HG02852 (cell line): ENCODE measurements around the gene XDH.

Experiments used
- ATAC-seq: cut with Tn5 transposase; IDR thresholded peaks from one replicate; pipeline ENCODE4 v1.9.1; 2021; ENCODE audit warnings: mild to moderate bottlenecking, moderate library complexity; ENCODE audit not compliant: unreplicated experiment

The XDH gene

GRCh38 chr2:31366733-31367132, 47.8 kb downstream of the XDH start:
- ATAC-seq = no peak

GRCh38 chr2:31365834-31366505, 48.6 kb downstream of the XDH start:
- no peak for ATAC-seq

DNA sequence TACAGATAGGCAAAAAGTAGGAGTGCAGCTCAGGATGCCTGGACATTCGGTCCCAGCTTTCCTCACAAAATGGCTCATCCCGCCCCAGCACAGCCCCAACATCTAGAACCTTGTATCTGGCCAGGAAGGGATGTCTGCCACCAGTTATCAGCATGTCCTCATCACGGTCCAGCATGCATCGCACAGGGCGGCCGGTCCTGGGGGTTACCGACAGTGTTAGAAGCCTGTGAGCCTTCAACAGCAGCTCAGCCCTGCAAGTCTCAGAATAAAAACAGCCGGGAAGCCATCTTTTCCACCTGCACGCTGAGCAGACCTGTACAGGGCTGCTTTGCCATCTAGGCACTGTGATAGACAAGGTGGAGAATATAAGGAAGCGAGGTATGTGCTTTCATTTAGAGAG, 49.2 kb downstream of the XDH start:
- no peak for ATAC-seq

DNA sequence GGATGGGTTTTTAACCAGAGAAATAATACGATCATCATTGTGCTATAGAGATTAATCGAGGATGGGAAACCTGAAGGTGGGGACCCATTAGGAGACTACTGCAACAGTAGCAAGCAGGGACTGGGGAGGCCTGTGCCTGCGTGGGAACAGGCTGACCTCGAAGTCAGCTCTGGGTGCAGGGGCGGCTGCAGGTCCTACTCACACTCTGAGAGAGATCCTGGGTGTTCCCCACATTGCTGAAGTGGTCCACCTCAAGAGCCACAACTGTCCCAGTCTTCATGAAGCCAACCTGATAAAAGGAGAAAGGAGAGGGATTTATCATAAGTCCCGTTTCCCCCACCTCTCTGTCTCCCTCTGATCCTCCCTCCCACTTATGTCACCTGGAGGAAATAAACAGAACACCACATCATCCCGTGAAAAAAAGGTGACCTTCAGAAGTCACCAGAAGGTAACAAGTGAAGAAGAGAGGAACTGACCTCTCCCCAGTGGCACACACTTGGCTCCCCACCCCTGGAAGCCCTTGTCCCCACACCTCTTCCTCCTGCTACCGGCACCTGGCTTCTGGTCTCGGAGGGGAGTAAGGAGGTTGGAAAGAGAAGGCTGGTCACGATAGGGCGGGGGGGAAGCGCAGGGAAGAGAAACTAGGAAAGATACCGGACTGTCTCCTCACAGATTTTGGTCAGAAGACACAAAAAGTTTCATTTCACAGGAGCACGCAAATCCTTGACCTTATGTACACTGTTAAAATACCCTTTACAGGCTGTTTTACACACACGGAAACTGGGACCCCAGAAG, 50.4 kb downstream of the XDH start:
- no peak for ATAC-seq

DNA sequence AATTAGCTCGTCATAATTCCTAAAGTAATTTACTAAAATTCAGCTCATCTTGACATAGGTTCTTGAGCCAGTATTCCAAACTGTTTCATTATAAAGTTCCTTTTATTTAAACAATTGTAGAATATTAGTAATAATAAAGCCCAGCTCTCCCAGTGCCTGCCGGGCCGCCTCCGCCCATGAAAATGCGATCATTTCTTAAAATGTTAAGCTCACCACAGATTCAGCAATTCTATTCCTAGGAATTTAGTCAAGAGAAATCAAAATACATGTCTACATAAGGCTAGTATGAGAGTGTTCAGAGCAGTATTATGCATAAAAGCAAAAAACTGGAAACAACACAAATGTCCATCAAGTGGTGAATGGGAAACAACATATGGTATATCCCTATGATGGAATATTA, 52.0 kb downstream of the XDH start:
- no peak for ATAC-seq

- no peak for ATAC-seq
Measured at GRCh38 chr2:31359229-31359628, 55.3 kb downstream of the XDH start.

DNA sequence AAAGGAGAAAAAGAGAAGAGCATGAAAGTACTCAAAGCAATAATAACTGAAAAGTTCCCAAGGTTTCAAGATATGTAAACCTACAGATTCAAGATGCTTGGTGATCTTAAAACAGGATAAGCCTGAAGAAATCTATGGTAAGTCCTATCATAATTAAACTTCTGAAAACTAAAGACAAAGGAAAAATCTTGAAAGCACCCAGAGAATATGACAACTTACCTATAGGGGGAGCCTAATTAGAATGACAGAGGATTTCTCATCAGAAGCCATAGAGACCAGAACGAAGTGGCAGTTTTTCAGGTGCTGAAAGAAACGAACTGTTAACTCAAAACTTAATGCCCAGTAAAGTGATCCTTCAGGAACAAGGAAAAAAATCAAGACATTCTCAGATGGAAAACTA, 59.7 kb downstream of the XDH start:
- no peak for ATAC-seq

- ATAC-seq = no peak
Measured at GRCh38 chr2:31353179-31353578, 61.4 kb downstream of the XDH start.

DNA sequence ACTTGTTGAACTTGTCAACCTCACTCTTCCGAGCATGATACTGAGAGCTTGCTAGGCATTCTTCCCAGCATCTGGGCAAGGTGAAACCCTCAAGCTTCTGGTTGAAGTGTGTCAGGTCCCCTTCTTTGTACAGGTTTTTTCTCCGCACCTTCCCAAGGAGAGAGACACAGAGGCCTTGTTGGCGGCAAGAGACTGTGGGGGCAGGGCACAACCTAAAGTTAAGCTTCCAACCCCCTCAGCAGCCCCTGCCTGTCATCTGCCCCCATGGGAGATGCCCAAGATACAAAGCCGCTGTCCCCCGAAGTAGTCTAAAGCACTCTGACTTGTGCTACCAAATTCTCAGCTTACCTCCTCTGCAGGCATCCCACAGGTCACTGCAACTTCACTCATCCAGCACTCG, 64.9 kb downstream of the XDH start:
- no peak for ATAC-seq

- no peak for ATAC-seq
Measured at GRCh38 chr2:31349160-31349559, 65.4 kb downstream of the XDH start.

- ATAC-seq = no peak
Measured at GRCh38 chr2:31348618-31349017, 65.9 kb downstream of the XDH start.

DNA sequence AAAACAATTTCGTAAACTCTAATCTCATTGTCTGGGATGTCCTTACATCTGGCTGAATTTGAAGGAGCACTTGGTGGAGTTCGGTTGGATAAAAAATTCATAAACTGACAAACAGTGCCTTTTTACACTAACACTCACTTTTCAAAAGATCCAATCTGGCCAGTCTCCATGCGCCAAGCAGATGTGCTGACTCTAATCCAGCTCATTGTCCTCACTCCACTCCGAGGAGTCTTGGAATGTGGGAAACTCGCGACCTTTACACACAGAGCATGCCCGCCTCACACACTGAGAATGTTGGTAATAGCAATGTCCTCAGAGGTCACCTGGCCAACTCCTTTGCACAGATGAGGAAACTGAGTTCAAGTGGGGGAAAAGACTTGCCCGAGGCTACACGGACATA, 66.8 kb downstream of the XDH start:
- no peak for ATAC-seq

GRCh38 chr2:31347319-31347718, 67.2 kb downstream of the XDH start:
- no peak for ATAC-seq

DNA sequence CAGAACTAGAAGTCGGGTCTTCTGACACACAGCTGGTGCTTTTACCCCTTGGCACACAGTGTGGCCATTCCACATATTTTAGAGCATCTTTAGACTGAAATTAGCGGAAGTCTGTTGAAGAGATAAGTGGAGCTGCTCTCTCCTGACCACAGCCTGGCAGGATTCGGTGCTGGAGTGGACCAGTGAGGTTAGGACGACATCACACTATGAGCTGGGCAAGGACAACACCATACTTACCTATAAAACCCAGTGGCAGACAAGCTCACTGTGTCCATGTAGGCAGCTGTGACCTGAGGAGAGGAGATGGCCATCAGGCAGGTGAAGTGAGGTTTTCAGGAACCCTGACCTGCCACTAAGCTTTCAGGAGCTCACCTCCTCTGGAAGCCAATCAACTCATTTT, 70.1 kb downstream of the XDH start:
- ATAC-seq = no peak

GRCh38 chr2:31341351-31341750, 73.2 kb downstream of the XDH start:
- ATAC-seq = no peak

- ATAC-seq = no peak
Measured at GRCh38 chr2:31339696-31340095, 74.8 kb downstream of the XDH start.

GRCh38 chr2:31337860-31338259, 76.7 kb downstream of the XDH start:
- ATAC-seq = no peak

DNA sequence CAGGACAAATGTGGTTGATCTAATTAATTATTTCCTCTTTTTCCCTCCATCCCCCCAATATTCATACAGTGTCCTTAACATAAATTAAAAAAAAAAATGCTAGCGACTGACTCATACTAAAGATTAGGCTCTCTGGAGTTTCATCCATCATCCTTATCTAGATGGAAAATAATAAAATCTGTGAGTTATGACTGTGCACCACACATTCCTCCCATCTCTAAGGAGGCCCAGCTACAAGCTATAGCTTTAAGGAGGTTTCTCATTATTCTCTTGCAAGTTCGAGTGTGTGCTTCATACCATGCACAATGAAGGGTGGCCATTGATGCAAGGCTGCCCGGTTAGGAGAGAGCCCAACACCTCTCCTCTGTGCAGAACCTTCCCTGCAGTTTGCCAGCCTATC, 77.3 kb downstream of the XDH start:
- no peak for ATAC-seq

DNA sequence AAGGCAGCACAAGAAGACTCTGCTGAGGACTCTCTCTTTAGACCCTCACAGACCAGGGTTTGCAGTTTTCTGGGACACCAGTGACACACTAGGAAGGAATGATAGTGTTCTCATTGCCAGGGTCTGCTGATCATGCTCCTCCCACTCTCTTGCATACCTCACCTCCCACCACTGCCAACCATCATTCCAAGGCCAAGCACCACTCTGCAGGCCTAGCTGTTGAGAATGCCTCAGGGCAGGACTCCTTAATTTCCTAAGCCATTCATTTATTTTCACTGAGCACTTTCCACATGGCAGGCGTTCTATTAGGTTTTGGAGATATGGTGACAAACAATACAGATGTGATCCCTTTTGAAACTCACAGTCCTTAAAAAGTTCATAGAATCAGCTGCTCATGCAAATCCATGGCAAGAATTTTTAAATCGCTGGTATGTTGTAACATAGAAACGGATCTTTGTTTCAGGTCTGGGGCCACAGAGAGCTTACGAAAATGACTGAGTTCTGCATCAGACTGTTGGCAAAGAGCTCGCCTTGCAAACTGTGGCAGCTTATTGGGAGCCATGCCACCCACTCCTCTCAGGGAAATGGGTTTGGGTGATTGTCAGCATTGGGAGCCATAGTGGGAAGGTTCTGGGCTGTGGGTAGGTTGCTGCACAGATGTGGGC, 78.5 kb downstream of the XDH start:
- no peak for ATAC-seq

DNA sequence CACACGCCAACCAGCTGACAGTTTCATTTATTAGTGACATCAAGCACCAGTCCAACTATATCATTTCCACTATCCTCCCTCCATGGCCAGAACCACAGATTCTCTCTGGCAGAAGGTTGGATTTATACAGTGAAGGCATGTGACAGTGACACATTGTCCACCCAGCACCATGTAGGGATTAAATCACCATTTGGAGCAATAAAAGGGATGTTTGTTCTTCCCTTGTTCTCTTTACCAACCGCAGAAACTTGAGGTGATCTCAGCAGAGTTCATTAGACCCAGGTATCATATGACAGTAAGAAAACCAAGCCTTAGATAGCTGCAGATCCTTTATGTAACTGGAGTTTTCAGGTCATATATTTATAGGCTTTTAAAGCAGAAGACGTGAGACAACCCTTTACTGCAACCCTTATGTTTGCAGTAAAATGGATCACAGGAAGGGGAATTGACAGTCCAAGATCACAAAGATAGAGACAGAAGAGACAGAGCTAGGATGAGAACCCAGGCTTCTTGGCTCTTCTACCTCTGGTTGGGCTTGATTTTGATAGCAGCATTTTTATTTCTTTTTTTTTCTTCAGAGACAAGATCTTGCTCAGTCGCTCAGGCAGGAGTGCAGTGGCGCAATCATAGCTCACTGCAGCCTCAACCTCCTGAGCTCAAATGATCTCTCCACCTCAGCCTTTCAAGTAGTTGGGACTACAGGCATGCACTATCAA, 80.1 kb downstream of the XDH start:
- ATAC-seq = no peak

DNA sequence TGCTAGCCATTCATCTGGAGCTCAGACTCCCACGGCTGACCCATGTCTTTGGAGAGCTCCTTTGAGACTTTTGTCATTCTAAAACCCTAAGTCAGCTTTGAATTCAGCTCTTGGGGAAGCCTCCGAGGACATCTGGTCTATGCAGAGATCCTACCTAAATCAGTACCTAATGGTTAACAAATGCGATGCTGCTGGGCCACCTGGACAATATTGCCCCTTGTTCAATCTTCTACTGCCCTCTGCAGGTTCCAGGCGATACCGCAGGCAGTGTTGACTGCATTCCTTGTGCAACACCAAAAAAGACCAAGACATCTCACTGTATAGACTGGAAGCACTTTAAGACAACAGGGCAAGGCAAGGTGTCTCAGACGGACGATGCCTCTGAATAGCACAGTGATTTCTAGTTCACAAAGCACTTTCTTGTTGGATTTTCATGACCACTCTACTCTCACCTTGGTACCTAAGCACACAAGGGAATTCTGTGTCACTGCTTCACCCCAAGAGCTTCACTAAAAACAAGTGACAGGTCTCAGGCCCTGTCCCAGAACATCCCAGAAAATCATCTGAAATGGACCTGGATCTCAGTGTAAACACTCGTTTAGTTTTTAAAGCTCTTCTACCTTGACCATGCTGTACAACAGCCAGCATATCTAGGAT, 80.9 kb downstream of the XDH start:
- ATAC-seq = peak; percentile 79
